H1 (cell line): ENCODE measurements around the gene RUNX1. TPM values are rescaled to one million over a fixed set of nuclear protein-coding genes. Genes with fewer than 3 reads are reported as not detected.

Source experiments
- CTCF ChIA-PET: fragments of 300-600 bp; sonication (Branson Sonifier 250); formaldehyde crosslinking; loops from one replicate; lab custom pipeline; 2021; ENCODE audit not compliant: partially characterized antibody; lab: Charles Lee
- POLR2A ChIA-PET: fragments of 300-600 bp; sonication (Branson Sonifier 250); formaldehyde crosslinking; loops from one replicate; lab custom pipeline; 2021; ENCODE audit warnings: inconsistent platforms; ENCODE audit not compliant: partially characterized antibody; lab: Charles Lee
- DNase-seq, 2 experiments: peaks; one replicate each; pipeline versions ENCODE4 v3.0.0 to v3.0.0-alpha.2; 2010 to 2022; ENCODE audit warnings: low spot score in 2 of 2, low read depth in 1 of 2, mixed read lengths in 1 of 2
- FAIRE-seq: peaks from 2 replicates; lab custom pipeline; 2011; peaks lifted over from hg19 to GRCh38; lab: Jason Lieb, UNC
- H2AFZ ChIP-seq: 2 replicates; pipeline ENCODE4 v1.8.1; 2012; ENCODE audit warnings: low read length, inconsistent platforms
- H2AK5ac ChIP-seq: 2 replicates; pipeline ENCODE4 v1.6.1; 2013; ENCODE audit warnings: low read depth, low read length
- H2BK120ac ChIP-seq: replicated peaks from 2 replicates; pipeline ENCODE3; 2013; ENCODE audit warnings: low read depth, low read length, inconsistent platforms
- H2BK12ac ChIP-seq: 2 replicates; pipeline ENCODE4 v1.6.1; 2013; ENCODE audit warnings: low read depth, low read length
- H2BK15ac ChIP-seq: 2 replicates; pipeline ENCODE4 v1.6.1; 2013; ENCODE audit warnings: low read length
- H2BK20ac ChIP-seq: 2 replicates; pipeline ENCODE4 v1.6.1; 2013; ENCODE audit warnings: low read length
- H2BK5ac ChIP-seq: 2 replicates; pipeline ENCODE4 v1.6.1; 2013; ENCODE audit warnings: low read depth, low read length
- H3K14ac ChIP-seq: 2 replicates; pipeline ENCODE4 v1.6.1; 2013; ENCODE audit warnings: inconsistent platforms; ENCODE audit not compliant: insufficient read length
- H3K18ac ChIP-seq: 2 replicates; pipeline ENCODE4 v1.6.1; 2013; ENCODE audit warnings: low read length; ENCODE audit errors: extremely low read depth
- H3K23ac ChIP-seq: 2 replicates; pipeline ENCODE4 v1.6.1; 2013; ENCODE audit warnings: inconsistent platforms; ENCODE audit not compliant: insufficient read length
- H3K23me2 ChIP-seq: 2 replicates; pipeline ENCODE4 v1.6.1; 2013; ENCODE audit warnings: low read depth, low read length
- H3K27ac ChIP-seq: 2 replicates; pipeline ENCODE4 v1.6.1; 2011; ENCODE audit warnings: low read depth, low read length, inconsistent platforms
- H3K27me3 ChIP-seq, 4 experiments: replicated peaks in 1 of 4; 1 replicate in 1 of 4; 2 replicates in 3 of 4; pipeline versions ENCODE4 v1.6.1 to v1.8.1; 2011 to 2013; ENCODE audit warnings: low read length in 3 of 4, mild to moderate bottlenecking in 3 of 4, inconsistent platforms in 2 of 4, mixed read lengths in 2 of 4, moderate library complexity in 1 of 4; ENCODE audit not compliant: control insufficient read depth in 3 of 4, insufficient read depth in 3 of 4; ENCODE audit errors: extremely low read depth in 1 of 4
- H3K36me3 ChIP-seq, 4 experiments: 2 replicates each; pipeline versions ENCODE4 v1.6.1 to v1.8.1; 2011 to 2013; ENCODE audit warnings: mild to moderate bottlenecking in 4 of 4, low read length in 3 of 4, moderate library complexity in 2 of 4, control low read depth in 1 of 4, inconsistent platforms in 1 of 4; ENCODE audit not compliant: insufficient read depth in 4 of 4, control insufficient read depth in 2 of 4
- H3K4ac ChIP-seq: replicated peaks from 2 replicates; pipeline ENCODE3; 2013; ENCODE audit warnings: low read length, low read depth, mixed read lengths, inconsistent platforms; ENCODE audit not compliant: insufficient read length
- H3K4me1 ChIP-seq, 4 experiments: replicated peaks in 1 of 4; 1 replicate in 1 of 4; 2 replicates in 3 of 4; pipeline versions ENCODE4 v1.6.1 to v1.8.1; 2011 to 2013; ENCODE audit warnings: low read length in 3 of 4, inconsistent platforms in 2 of 4, mixed read lengths in 1 of 4; ENCODE audit not compliant: insufficient read depth in 4 of 4, control insufficient read depth in 3 of 4
- H3K4me2 ChIP-seq, 2 experiments: 2 replicates each; pipeline versions ENCODE4 v1.6.1 to v1.8.1; 2011 to 2013; ENCODE audit warnings: low read depth in 2 of 2, low read length in 2 of 2, control low read depth in 1 of 2, inconsistent platforms in 1 of 2, mild to moderate bottlenecking in 1 of 2; ENCODE audit not compliant: insufficient read depth in 1 of 2
- H3K4me3 ChIP-seq, 4 experiments: fragments of 200-600, 300-600 bp in 1 of 4; sonication (generic), shearing (Covaris generic), sonication (Bioruptor Twin) in 1 of 4; 2 replicates each; pipeline versions ENCODE4 v1.5.1 to v1.8.1; 2011 to 2016; ENCODE audit warnings: low read length in 4 of 4, low read depth in 3 of 4, control low read depth in 2 of 4, inconsistent platforms in 2 of 4, mild to moderate bottlenecking in 2 of 4, mixed read lengths in 1 of 4, moderate library complexity in 1 of 4; ENCODE audit not compliant: insufficient read depth in 2 of 4; ENCODE audit errors: extremely low read depth in 1 of 4
- H3K56ac ChIP-seq: replicated peaks from 2 replicates; pipeline ENCODE3; 2013; ENCODE audit warnings: low read depth, mild to moderate bottlenecking, mixed read lengths, low read length, inconsistent platforms; ENCODE audit not compliant: insufficient read length
- H3K79me1 ChIP-seq: 2 replicates; pipeline ENCODE4 v1.6.1; 2013; ENCODE audit warnings: low read depth, low read length, control low read depth
- H3K79me2 ChIP-seq, 2 experiments: 2 replicates each; pipeline versions ENCODE4 v1.6.1 to v1.8.1; 2012 to 2013; ENCODE audit warnings: low read length in 2 of 2, mild to moderate bottlenecking in 2 of 2, inconsistent platforms in 1 of 2; ENCODE audit not compliant: insufficient read depth in 2 of 2, control insufficient read depth in 1 of 2
- H3K9ac ChIP-seq, 4 experiments: replicated peaks in 1 of 4; 1 replicate in 1 of 4; 2 replicates in 3 of 4; pipeline versions ENCODE4 v1.6.1 to v1.8.1; 2011 to 2013; ENCODE audit warnings: low read depth in 3 of 4, low read length in 3 of 4, control low read depth in 2 of 4, mild to moderate bottlenecking in 2 of 4, moderate library complexity in 2 of 4, inconsistent platforms in 1 of 4; ENCODE audit errors: extremely low read depth in 1 of 4
- H3K9me3 ChIP-seq, 2 experiments: 2 replicates each; pipeline versions ENCODE4 v1.6.1 to v1.8.1; 2012 to 2013; ENCODE audit warnings: mild to moderate bottlenecking in 2 of 2, moderate library complexity in 2 of 2, control low read depth in 1 of 2, inconsistent platforms in 1 of 2, low read depth in 1 of 2, low read length in 1 of 2, mixed read lengths in 1 of 2; ENCODE audit not compliant: insufficient read depth in 2 of 2
- H4K20me1 ChIP-seq, 2 experiments: replicated peaks in 1 of 2; 2 replicates each; pipeline versions ENCODE3 to v1.8.1; 2011 to 2013; ENCODE audit warnings: inconsistent platforms in 2 of 2, low read length in 2 of 2, mild to moderate bottlenecking in 1 of 2; ENCODE audit not compliant: insufficient read depth in 2 of 2, control insufficient read depth in 1 of 2
- H4K5ac ChIP-seq: 2 replicates; pipeline ENCODE4 v1.6.1; 2013; ENCODE audit warnings: low read length, low read depth, mixed read lengths, inconsistent platforms; ENCODE audit not compliant: insufficient read length
- H4K8ac ChIP-seq: 2 replicates; pipeline ENCODE4 v1.8.0; 2013; ENCODE audit warnings: mild to moderate bottlenecking, moderate library complexity, low read length, inconsistent platforms; ENCODE audit not compliant: insufficient read depth; ENCODE audit errors: extremely low read depth
- H4K91ac ChIP-seq: replicated peaks from 2 replicates; pipeline ENCODE3; 2013; ENCODE audit warnings: low read length, mixed read lengths, inconsistent platforms; ENCODE audit not compliant: insufficient read length
- ZNF274 ChIP-seq: IDR thresholded peaks from 2 replicates; pipeline ENCODE4 v1.7.0; 2012; ENCODE audit warnings: low read length, borderline replicate concordance; ENCODE audit errors: extremely low read depth
- WGBS, 2 experiments: shearing (Covaris generic) in 1 of 2; methylation state at CpG; one replicate each; pipeline versions ENCODE4 v1.1.6 to v1.1.7; 2013 to 2015; ENCODE audit warnings: low lambda C conversion rate in 2 of 2, mixed read lengths in 2 of 2, inconsistent platforms in 1 of 2, low coverage in 1 of 2, missing lambda C conversion rate in 1 of 2; ENCODE audit not compliant: insufficient replicate concordance in 2 of 2, insufficient coverage in 1 of 2, insufficient read length in 1 of 2; ENCODE audit errors: extremely low coverage in 1 of 2, missing lambda C conversion rate in 1 of 2; 5-methylcytosine and 5-hydroxymethylcytosine counted together
- polyA plus RNA-seq, 7 experiments: library from polyadenylated mRNA; depleted of rRNA in 3 of 7; stranded (reverse) in 5 of 7; unstranded in 2 of 7; fragments of >200 nt in 5 of 7; fragments of 200-250 nt in 2 of 7; gene quantifications; 1 replicate in 5 of 7; 2 replicates in 1 of 7; 4 replicates in 1 of 7; pipeline versions ENCODE4 v1.2.1 to v1.2.3, GENCODE V29; 2011 to 2013; ENCODE audit warnings: missing spikeins in 2 of 7, mixed read lengths in 2 of 7
- total RNA-seq: library from RNA; stranded (reverse); fragmentation: NEBNext Ultra II Directional; extraction: Animal tissue kit (Norgen Biotek cat#: 25700); gene quantifications from 2 replicates; pipeline ENCODE4 v1.2.1, GENCODE V29; 2021

RUNX1 gene
- total and polyA plus RNA-seq, 2 of the 8 experiments (the other 6 are each of a cell fraction or from before 2014, with no cell fraction given) = 0.20 to 0.60 TPM

DNA sequence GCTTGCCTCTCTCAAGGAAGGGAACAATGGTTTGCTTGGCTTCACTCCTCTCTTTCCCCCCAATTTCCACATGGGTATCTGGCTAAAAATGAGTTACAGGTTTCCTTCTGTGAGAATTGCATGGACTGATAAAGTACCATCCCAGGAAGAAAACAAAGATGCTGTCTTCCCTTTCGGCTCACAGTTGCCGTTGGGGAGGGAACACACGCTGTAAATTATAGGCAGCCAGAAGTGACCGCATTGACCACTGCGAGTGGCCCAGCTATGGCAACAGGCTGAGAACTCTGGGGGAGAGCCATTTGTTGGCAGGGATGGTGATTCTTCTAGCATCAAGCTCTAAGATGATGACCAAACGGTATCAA, 2.9 kb downstream of the RUNX1 start:
- Histone ChIP-seq H4K91ac (no peak overlapping the region), H2AFZ (no peak overlapping the region), H3K79me2 (no peaks in the 10 kb centered on the region), H3K14ac (no peak overlapping the region), H4K8ac (no peak overlapping the region), H3K27ac (no peak overlapping the region), H3K9ac (no peak overlapping the region), H3K23me2 (no peaks in the 10 kb centered on the region; the same call in 1 of the 2 replicates), H4K5ac (no peak overlapping the region), H2BK20ac (no peak overlapping the region), H4K20me1 (no peaks in the 10 kb centered on the region), H3K4me3 (no peak overlapping the region), H2BK12ac (no peak overlapping the region), H2BK15ac (no peak overlapping the region), H3K4ac (no peak overlapping the region), H3K27me3 (0 out of 7 replicates have a peak, but pooled peaks cover 0 to 3% (median 0%) of the 10 kb centered on the region in 4 experiments), H2BK5ac (no peak overlapping the region), H3K79me1 (no peaks in the 10 kb centered on the region), H3K56ac (no peak overlapping the region), H3K4me1 (peaks cover 0 to 4% (median under 1%) of the 10 kb centered on the region in 4 experiments; a peak in 2 of 7 replicates), H3K4me2 (no peak overlapping the region), H3K18ac (no peak overlapping the region), H3K9me3 (no peaks in the 10 kb centered on the region), H2AK5ac (no peak overlapping the region), H3K23ac (no peak overlapping the region), H3K36me3 (no peaks in the 10 kb centered on the region; a peak in 1 of 8 replicates), H2BK120ac (no peak overlapping the region)
- ChIA-PET POLR2A (no interaction called here), CTCF (interaction anchor here (1.1 to 1.7 kb wide), 2 partner anchors 8 to 300 kb away, joined by 4 read pairs; no protein-coding TSS in a partner anchor)
- no peak for DNase-seq
- no peak for TF ChIP-seq ZNF274
- no peak for FAIRE-seq
- 94% methylated on average over 6 of the region's 6 CpGs; no CpG with 5 or more reads in 1 of the 2 experiments for WGBS, 2 experiments
